ENCODE measurements around the gene GRID1. TPM values are rescaled to one million over a fixed set of nuclear protein-coding genes. Genes with fewer than 3 reads are reported as not detected.

The GRID1 gene
- total and polyA plus RNA-seq, 9 of the 15 experiments (the other 6 are each of a cell fraction or from before 2014, with no cell fraction given): 0.01 to 7.2 (median 1.2) TPM

DNA sequence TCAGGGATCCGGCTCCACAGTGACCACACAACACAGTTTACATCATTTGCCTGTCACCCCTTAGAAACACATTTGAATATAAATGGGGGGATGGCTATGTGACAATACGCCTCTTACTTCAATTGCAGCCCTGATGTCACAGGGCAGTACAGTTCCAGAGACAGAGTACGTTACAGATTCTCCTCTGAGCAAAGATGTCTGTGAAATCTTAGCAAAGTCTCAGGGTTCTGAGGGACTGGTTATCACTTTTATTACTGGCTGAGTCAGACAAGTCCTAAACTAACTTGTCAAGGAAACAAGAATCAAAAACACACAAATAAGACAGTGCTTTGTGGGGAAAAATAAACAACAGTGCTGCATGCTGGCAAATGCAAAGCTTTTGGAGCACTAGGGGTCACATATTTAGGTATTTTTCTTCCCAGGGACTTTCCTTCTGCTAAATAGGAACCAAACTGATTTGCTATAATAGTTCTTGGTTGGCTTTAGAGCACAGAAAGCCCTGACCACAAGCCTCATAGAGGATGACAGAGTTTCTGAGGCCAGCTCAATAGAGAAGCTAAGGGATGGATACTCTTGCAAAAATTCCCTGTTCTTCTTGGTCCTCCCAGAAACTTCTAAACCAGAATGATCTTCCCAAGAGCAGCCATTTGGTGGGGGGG, 501.6 kb downstream of the GRID1 start (continued):
- no peak for TF ChIP-seq ZNF407 (IDR thresholded peaks at IDR 0.05; ENCODE audit: low read depth)
- TF ChIP-seq ZKSCAN8 (CRISPR knock-in tag; IDR thresholded peaks at IDR 0.05): no peak
- no peak for TF ChIP-seq ZBTB17 (CRISPR knock-in tag; IDR thresholded peaks at IDR 0.05)
- TF ChIP-seq TFAM (CRISPR knock-in tag; conservative IDR thresholded peaks at IDR 0.05): no peak
- TF ChIP-seq TCFL5 (CRISPR knock-in tag; conservative IDR thresholded peaks at IDR 0.05): no peak
- TF ChIP-seq EWSR1 (IDR thresholded peaks at IDR 0.05; ENCODE audit: borderline replicate concordance, low read depth, partially characterized antibody): no peak
- TF ChIP-seq, protein P1, sequence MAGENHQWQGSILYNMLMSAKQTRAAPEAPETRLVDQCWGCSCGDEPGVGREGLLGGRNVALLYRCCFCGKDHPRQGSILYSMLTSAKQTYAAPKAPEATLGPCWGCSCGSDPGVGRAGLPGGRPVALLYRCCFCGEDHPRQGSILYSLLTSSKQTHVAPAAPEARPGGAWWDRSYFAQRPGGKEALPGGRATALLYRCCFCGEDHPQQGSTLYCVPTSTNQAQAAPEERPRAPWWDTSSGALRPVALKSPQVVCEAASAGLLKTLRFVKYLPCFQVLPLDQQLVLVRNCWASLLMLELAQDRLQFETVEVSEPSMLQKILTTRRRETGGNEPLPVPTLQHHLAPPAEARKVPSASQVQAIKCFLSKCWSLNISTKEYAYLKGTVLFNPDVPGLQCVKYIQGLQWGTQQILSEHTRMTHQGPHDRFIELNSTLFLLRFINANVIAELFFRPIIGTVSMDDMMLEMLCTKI (IDR thresholded peaks at IDR 0.05; ENCODE audit: partially characterized antibody): no peak
- TF ChIP-seq NR2C2 (CRISPR knock-in tag; IDR thresholded peaks at IDR 0.05): no peak
- TF ChIP-seq NR2C2 (tag; IDR thresholded peaks at IDR 0.05): no peak
- TF ChIP-seq HEY1 (CRISPR knock-in tag; IDR thresholded peaks at IDR 0.05; ENCODE audit: borderline replicate concordance): no peak
